Keratinocyte (primary cell): ENCODE measurements around the gene VPS11. TPM values are rescaled to one million over a fixed set of nuclear protein-coding genes. Genes with fewer than 3 reads are reported as not detected.

ENCODE experiments used
- DNase-seq: peaks from one replicate; pipeline ENCODE4 v3.0.0-alpha.2; 2011; ENCODE audit warnings: low read depth, missing footprints, low spot score
- FAIRE-seq: peaks from 2 replicates; lab custom pipeline; 2011; peaks lifted over from hg19 to GRCh38; lab: Jason Lieb, UNC
- H2AFZ ChIP-seq: 2 replicates; pipeline ENCODE4 v1.6.0; 2012; ENCODE audit warnings: low read length, control low read depth, inconsistent platforms; ENCODE audit not compliant: control insufficient read depth
- H3K27ac ChIP-seq: 2 replicates; pipeline ENCODE4 v1.5.1; 2011; ENCODE audit warnings: low read length; ENCODE audit not compliant: control insufficient read depth, insufficient read depth
- H3K27me3 ChIP-seq: 3 replicates; pipeline ENCODE4 v1.6.0; 2011; ENCODE audit warnings: low read length; ENCODE audit not compliant: control insufficient read depth, insufficient read depth; ENCODE audit errors: extremely low read depth
- H3K36me3 ChIP-seq, 2 experiments: 2 replicates in 1 of 2; 3 replicates in 1 of 2; pipeline ENCODE4 v1.5.1; 2011; ENCODE audit warnings: low read length in 2 of 2, mild to moderate bottlenecking in 1 of 2; ENCODE audit not compliant: control insufficient read depth in 2 of 2, insufficient read depth in 2 of 2; ENCODE audit errors: extremely low read depth in 1 of 2
- H3K4me1 ChIP-seq: 3 replicates; pipeline ENCODE4 v1.5.1; 2011; ENCODE audit warnings: low read length; ENCODE audit not compliant: control insufficient read depth, insufficient read depth; ENCODE audit errors: extremely low read depth
- H3K4me2 ChIP-seq: 3 replicates; pipeline ENCODE4 v1.6.0; 2011; ENCODE audit warnings: low read depth, low read length; ENCODE audit not compliant: control insufficient read depth, insufficient read depth; ENCODE audit errors: extremely low read depth
- H3K4me3 ChIP-seq, 3 experiments: fragments of 200-600 bp in 1 of 3; sonication (generic) in 1 of 3; 2 replicates in 2 of 3; 3 replicates in 1 of 3; pipeline ENCODE4 v1.5.1; 2011 to 2016; ENCODE audit warnings: low read length in 3 of 3, mild to moderate bottlenecking in 3 of 3, control low read depth in 2 of 3, inconsistent platforms in 1 of 3, low read depth in 1 of 3, mixed read lengths in 1 of 3, mixed run types in 1 of 3, moderate library complexity in 1 of 3; ENCODE audit not compliant: control insufficient read depth in 2 of 3, insufficient read depth in 2 of 3; ENCODE audit errors: extremely low read depth in 1 of 3
- H3K79me2 ChIP-seq: 2 replicates; pipeline ENCODE4 v1.6.0; 2012; ENCODE audit warnings: low read length; ENCODE audit not compliant: control insufficient read depth, insufficient read depth
- H3K9ac ChIP-seq: 3 replicates; pipeline ENCODE4 v1.6.0; 2011; ENCODE audit warnings: low read length; ENCODE audit not compliant: control insufficient read depth, insufficient read depth; ENCODE audit errors: extremely low read depth
- H3K9me1 ChIP-seq: 3 replicates; pipeline ENCODE4 v1.6.0; 2011; ENCODE audit warnings: low read length; ENCODE audit not compliant: control insufficient read depth, insufficient read depth; ENCODE audit errors: extremely low read depth
- H3K9me3 ChIP-seq: 2 replicates; pipeline ENCODE4 v1.5.1; 2012; ENCODE audit warnings: low read depth, low read length; ENCODE audit not compliant: control insufficient read depth
- H4K20me1 ChIP-seq: 3 replicates; pipeline ENCODE4 v1.6.0; 2011; ENCODE audit warnings: low read length; ENCODE audit not compliant: control insufficient read depth, insufficient read depth; ENCODE audit errors: extremely low read depth
- CTCF ChIP-seq, 3 experiments: IDR thresholded peaks in 1 of 3; conservative IDR thresholded peaks in 1 of 3; optimal IDR thresholded peaks in 1 of 3; 2 replicates in 2 of 3; 3 replicates in 1 of 3; pipeline versions ENCODE3 to v1.5.1; 2011; ENCODE audit warnings: low read length in 3 of 3, mild to moderate bottlenecking in 3 of 3, moderate library complexity in 2 of 3, control low read depth in 1 of 3, inconsistent platforms in 1 of 3; ENCODE audit not compliant: insufficient read depth in 2 of 3; ENCODE audit errors: extremely low read depth in 1 of 3
- EZH2 ChIP-seq: IDR thresholded peaks from one replicate; pipeline ENCODE4 v1.6.1; 2012; ENCODE audit warnings: inconsistent platforms, mild to moderate bottlenecking, low read length, moderate library complexity
- dilution Hi-C: fragments of 300-500 bp; cut with MboI; formaldehyde crosslinking; loops from one replicate; pipeline ENCODE4 v1.7.0; 2020; ENCODE audit warnings: low sequenced_read_pairs; ENCODE audit not compliant: extremely low pct_ligation_motif_present
- polyA plus RNA-seq, 5 experiments: library from polyadenylated mRNA; depleted of rRNA in 3 of 5; stranded (reverse) in 3 of 5; stranded (forward) in 1 of 5; unstranded in 1 of 5; fragments of >200 nt; gene quantifications; 1 replicate in 1 of 5; 2 replicates in 3 of 5; 3 replicates in 1 of 5; pipeline versions ENCODE4 v1.2.1 to v1.2.3, GENCODE V29; 2011 to 2012; ENCODE audit warnings: missing spikeins in 2 of 5, low read depth in 1 of 5, low replicate concordance in 1 of 5

VPS11 gene
- polyA plus RNA-seq, 1 donor (not counting 4 experiments of a cell fraction or from before 2014, with no cell fraction given): 12.1 TPM

- no peaks in the 10 kb centered on the region for H3K9me3 ChIP-seq
- DNase-seq (no peak), FAIRE-seq (no peak)
- H3K4me3 ChIP-seq: no peak overlapping the region
- no peak overlapping the region for H3K27ac ChIP-seq
- H3K79me2 ChIP-seq: peaks cover 15% of the 10 kb centered on the region
- TF ChIP-seq EZH2 (no peak), CTCF (optimal IDR thresholded peaks at IDR 0.05 in 1 of 3, IDR thresholded peaks at IDR 0.05 in 1 of 3, conservative IDR thresholded peaks at IDR 0.05 in 1 of 3; ENCODE audit: extremely low read depth in 1 of 3, insufficient read depth in 2 of 3, low read length in 3 of 3) (no peak)
- H3K9ac ChIP-seq: no peak overlapping the region
- H2AFZ ChIP-seq: no peak overlapping the region
- H3K4me2 ChIP-seq: no peak overlapping the region
- peaks cover 14% of the 10 kb centered on the region for H3K4me1 ChIP-seq
- no peaks in the 10 kb centered on the region for H3K27me3 ChIP-seq
- dilution Hi-C loops: no loop called here
- H3K9me1 ChIP-seq: no peaks in the 10 kb centered on the region
- peaks cover 27 to 40% of the 10 kb centered on the region in 2 experiments for H3K36me3 ChIP-seq
- no peaks in the 10 kb centered on the region for H4K20me1 ChIP-seq
Measured at GRCh38 chr11:119025978-119026766, 41.4 kb upstream of the VPS11 start.

GRCh38 chr11:119026970-119027369 lies 40.6 kb upstream of the VPS11 start:
- Histone ChIP-seq H3K9me3 (no peaks in the 10 kb centered on the region), H3K4me2 (no peak overlapping the region), H3K27ac (no peak overlapping the region), H3K9ac (no peak overlapping the region), H3K9me1 (no peaks in the 10 kb centered on the region), H2AFZ (no peak overlapping the region), H3K4me3 (no peak overlapping the region), H4K20me1 (no peaks in the 10 kb centered on the region), H3K36me3 (peaks cover 24 to 40% of the 10 kb centered on the region in 2 experiments), H3K27me3 (no peaks in the 10 kb centered on the region), H3K79me2 (peaks cover 9% of the 10 kb centered on the region), H3K4me1 (peaks cover 14% of the 10 kb centered on the region)
- dilution Hi-C loops: no loop called here
- FAIRE-seq (no peak), DNase-seq (no peak)
- TF ChIP-seq EZH2 (no peak), CTCF (optimal IDR thresholded peaks at IDR 0.05 in 1 of 3, IDR thresholded peaks at IDR 0.05 in 1 of 3, conservative IDR thresholded peaks at IDR 0.05 in 1 of 3; ENCODE audit: extremely low read depth in 1 of 3, insufficient read depth in 2 of 3, low read length in 3 of 3) (no peak)
